GM12874 (cell line): ENCODE results near the gene ATP11C.

Experiments used
- CTCF ChIP-seq: IDR thresholded peaks from 2 replicates; pipeline ENCODE4 v1.5.1; 2011; ENCODE audit warnings: low read depth, mild to moderate bottlenecking, control low read depth, low read length, moderate library complexity; ENCODE audit not compliant: insufficient read depth

The ATP11C gene

GRCh38 chrX:139932901-139933796 is at the start of gene ATP11C:
TSS of gene ATP11C (minus strand) at chrX:139933053. CDS start at chrX:139932042, 1,011 bp downstream.
- no peak for TF ChIP-seq CTCF

GRCh38 chrX:139974471-139974870 is 41.6 kb upstream of the ATP11C start:
- TF ChIP-seq CTCF: no peak

DNA sequence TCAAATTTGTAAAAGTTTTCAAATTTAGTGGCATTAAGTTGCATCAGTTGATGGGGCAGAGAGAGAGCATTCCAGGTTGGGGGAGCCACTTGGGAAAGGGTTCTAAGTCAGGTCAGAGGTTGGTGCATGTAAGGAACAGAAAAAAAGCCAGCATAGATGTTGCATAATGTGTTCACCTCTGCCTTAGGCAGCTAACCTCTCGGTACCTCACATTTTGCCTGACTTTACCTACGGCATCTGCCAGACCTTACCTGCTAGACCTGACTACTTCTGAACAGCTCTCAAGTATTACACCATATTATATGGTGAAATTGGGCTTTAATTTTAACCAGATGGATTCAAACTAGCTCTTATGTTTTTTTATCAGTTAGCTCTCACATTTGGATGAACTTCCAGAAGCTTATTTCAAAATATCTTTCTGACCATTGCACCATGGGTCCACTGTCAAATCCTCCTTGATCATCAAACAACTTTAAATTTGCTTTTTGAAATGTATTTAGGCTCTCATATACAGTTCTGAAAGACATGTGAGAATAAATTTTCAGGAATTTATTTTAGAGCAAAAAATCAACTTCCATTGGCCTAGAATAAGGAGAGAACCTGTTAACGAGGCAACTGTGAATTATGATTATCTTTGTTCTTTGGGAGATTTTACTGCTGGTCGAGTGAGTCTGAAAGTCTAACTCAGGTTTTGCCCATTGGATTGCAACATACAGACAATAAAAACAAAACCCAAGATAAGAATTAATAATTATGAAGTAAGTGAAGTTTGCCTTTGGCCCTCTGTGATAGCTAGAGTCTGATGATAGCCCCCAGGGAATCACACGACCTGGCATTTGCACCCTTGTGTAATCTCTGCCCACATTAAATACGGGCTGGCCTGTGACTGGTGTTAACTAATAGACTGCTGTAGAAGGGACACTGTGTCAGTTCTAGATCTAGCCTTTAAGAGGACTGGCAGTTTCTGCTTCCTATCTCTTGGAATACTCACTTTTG is 40.1 kb upstream of the ATP11C start:
- TF ChIP-seq CTCF: no peak

DNA sequence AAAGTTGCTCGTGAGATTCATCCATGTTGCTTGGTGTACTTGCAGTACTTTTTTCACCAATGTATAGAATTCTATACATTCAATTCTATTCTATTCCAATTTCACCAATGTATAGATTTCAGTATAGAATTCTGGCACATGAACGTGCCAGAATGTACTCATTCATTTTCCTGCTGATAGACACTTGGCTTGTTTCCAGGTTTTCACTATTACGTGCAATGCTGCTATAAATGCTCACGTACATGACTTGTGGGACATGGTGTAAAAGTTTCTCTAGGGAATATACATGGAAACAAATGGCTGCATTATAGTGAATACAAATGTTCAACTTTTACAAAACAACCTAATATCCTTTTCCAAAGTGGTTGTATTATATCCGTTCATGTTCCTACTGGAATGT is 39.3 kb upstream of the ATP11C start:
- no peak for TF ChIP-seq CTCF

- no peak for TF ChIP-seq CTCF
Observed at GRCh38 chrX:139971394-139971749, 38.5 kb upstream of the ATP11C start.

- TF ChIP-seq CTCF: no peak
Observed at GRCh38 chrX:139969286-139969685, 36.4 kb upstream of the ATP11C start.

DNA sequence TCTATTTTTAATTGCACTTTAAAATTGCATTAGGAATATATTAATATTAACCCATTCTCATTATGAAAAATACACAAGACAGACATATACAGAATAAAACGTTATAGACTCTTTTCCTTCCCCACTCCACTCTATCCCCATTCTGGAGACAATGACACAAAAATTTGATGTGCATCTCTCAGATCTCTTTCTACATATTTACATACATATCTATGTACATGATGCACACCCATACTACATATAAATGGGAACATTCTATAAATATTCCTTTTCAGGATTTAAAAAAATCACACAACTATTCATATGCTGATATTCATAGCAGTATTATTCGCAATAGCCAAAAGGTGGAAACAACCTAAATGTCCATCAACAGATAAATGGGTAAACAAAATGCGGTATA is 34.9 kb upstream of the ATP11C start:
- TF ChIP-seq CTCF: no peak
